ENCODE data around the gene ATP2B3. TPM values are rescaled to one million over a fixed set of nuclear protein-coding genes. Genes with fewer than 3 reads are reported as not detected.

Gene ATP2B3
- total RNA-seq, 2 donors from 2014 or later = 0.85 TPM; not detected in 1

DNA sequence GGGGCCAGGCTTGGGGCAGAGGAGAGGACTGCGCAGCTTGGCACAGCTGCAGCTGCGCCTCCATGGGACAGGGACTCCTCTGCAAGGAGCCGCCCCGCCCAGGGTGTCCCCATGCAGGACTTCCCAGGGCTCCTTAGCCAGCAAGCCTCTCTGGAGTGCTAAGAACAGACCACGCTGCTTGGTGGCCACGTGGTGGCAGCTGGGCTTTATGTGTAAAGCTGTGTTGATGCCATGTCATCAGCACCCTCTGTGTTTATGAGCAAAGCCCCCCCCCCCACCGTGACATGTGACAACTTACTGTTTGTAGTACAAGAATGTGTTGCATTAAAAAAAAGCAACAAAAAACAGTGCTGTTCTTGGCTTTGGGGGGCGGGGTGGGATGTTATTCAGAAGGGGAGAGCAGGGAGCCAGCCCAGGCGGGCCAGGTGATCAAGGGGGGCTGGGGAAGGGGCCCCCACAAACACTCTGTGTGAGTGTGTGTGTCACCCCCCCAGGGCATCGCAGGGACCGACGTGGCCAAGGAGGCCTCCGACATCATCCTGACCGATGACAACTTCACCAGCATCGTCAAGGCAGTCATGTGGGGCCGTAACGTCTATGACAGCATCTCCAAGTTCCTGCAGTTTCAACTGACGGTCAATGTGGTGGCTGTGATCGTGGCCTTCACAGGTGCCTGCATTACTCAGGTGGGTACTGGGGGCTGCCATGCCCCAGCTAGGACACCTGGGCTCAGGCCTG, 40.3 kb downstream of the ATP2B3 start:
- intact Hi-C loops (cut with DNase I) = loop anchor here (10.0 kb wide), 1 partner anchor 147 kb away; no protein-coding TSS in a partner anchor
- no peaks in the 10 kb centered on the region for H3K9me3 ChIP-seq
- no peaks in the 10 kb centered on the region for H3K36me3 ChIP-seq
- no peak overlapping the region for H3K27ac ChIP-seq
- no peak overlapping the region for H3K4me3 ChIP-seq
- TF ChIP-seq POLR2A (IDR thresholded peaks at IDR 0.05) (no peak), POLR2AphosphoS5 (IDR thresholded peaks at IDR 0.05) (no peak)
- TF ChIP-seq, protein P1, sequence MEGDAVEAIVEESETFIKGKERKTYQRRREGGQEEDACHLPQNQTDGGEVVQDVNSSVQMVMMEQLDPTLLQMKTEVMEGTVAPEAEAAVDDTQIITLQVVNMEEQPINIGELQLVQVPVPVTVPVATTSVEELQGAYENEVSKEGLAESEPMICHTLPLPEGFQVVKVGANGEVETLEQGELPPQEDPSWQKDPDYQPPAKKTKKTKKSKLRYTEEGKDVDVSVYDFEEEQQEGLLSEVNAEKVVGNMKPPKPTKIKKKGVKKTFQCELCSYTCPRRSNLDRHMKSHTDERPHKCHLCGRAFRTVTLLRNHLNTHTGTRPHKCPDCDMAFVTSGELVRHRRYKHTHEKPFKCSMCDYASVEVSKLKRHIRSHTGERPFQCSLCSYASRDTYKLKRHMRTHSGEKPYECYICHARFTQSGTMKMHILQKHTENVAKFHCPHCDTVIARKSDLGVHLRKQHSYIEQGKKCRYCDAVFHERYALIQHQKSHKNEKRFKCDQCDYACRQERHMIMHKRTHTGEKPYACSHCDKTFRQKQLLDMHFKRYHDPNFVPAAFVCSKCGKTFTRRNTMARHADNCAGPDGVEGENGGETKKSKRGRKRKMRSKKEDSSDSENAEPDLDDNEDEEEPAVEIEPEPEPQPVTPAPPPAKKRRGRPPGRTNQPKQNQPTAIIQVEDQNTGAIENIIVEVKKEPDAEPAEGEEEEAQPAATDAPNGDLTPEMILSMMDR (IDR thresholded peaks at IDR 0.05) = no peak
- H3K4me1 ChIP-seq (replicated peaks) = no peaks in the 10 kb centered on the region
- WGBS = 77% methylated on average over 13 of the region's 19 CpGs
- no peak for DNase-seq (ENCODE audit: low spot score)
- no peaks in the 10 kb centered on the region for H3K27me3 ChIP-seq (replicated peaks; ENCODE audit: insufficient read depth)

DNA sequence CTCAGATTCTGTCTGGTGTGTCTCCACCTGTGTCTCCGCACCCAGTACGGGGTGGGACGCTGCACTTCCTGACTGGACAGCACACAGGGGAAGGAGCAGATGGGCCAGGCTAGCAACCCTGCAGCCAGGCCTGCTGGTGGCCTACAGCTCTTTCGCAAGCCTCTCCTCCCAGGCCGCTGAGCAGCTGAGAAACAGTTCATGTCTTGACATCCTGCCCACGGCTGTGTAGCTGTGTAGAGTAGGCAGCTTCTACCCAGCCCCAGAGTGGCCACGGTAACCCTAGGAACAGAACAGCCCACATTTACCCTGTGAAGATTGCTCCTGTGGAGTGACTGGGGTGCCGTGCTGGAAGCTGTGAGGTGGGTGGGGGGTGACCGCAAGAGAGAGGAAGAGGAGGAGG, 42.6 kb downstream of the ATP2B3 start:
- Histone ChIP-seq H3K4me1 (replicated peaks) (no peaks in the 10 kb centered on the region), H3K4me3 (no peak overlapping the region), H3K27me3 (replicated peaks; ENCODE audit: insufficient read depth) (no peaks in the 10 kb centered on the region), H3K27ac (no peak overlapping the region), H3K9me3 (no peaks in the 10 kb centered on the region), H3K36me3 (no peaks in the 10 kb centered on the region)
- WGBS = 71% methylated on average over 5 of the region's 9 CpGs
- TF ChIP-seq, protein P1 (IDR thresholded peaks at IDR 0.05) = no peak
- TF ChIP-seq POLR2A (IDR thresholded peaks at IDR 0.05) = no peak
- no peak for TF ChIP-seq POLR2AphosphoS5 (IDR thresholded peaks at IDR 0.05)
- intact Hi-C loops (cut with DNase I) = loop anchor here (10.0 kb wide), 1 partner anchor 145 kb away; no protein-coding TSS in a partner anchor
- no peak for DNase-seq (ENCODE audit: low spot score)

DNA sequence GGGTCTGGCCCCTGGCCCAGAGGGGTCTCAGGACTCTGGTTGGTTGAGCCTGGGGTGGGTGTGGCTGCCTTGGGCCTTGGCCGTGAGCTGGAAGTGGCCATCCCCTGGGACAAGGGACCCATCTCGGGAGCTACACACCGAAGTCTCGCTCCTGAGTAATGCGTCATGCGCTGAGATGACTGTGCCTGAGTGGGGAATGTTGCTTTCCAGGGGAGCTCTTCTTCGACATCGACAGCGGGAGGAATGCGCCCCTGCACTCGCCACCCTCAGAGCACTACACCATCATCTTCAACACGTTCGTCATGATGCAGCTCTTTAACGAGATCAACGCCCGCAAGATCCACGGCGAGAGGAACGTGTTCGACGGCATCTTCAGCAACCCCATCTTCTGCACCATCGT, 43.0 kb downstream of the ATP2B3 start:
- TF ChIP-seq, protein P1 (IDR thresholded peaks at IDR 0.05) = no peak
- TF ChIP-seq POLR2AphosphoS5 (IDR thresholded peaks at IDR 0.05) = no peak
- no peak for TF ChIP-seq POLR2A (IDR thresholded peaks at IDR 0.05)
- WGBS = 91% methylated on average over 19 of the region's 22 CpGs
- no peaks in the 10 kb centered on the region for H3K9me3 ChIP-seq
- H3K27ac ChIP-seq = no peak overlapping the region
- H3K4me3 ChIP-seq = no peak overlapping the region
- H3K36me3 ChIP-seq = no peaks in the 10 kb centered on the region
- no peak for DNase-seq (ENCODE audit: low spot score)
- intact Hi-C loops (cut with DNase I) = no loop called here
- no peaks in the 10 kb centered on the region for H3K27me3 ChIP-seq (replicated peaks; ENCODE audit: insufficient read depth)
- H3K4me1 ChIP-seq (replicated peaks) = no peaks in the 10 kb centered on the region

DNA sequence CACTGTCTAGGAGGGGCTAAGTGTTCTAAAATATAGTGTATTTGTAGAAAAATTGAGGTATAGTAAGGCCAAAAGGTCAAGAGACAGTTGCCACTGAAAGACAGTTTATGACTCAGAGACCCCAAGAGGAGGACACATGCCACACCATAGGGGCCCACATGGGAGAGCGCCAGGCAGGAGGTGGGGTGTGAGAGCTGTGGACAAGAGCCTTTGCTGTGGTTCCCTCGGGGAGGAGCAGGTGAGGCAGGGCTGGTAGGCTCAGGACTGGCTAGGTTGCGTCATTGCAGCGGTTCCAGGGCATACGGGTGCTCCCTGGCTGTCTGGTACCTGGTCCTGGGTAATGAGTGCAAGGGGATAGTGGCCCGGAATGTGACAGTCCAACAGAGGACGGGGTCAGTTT, 43.9 kb downstream of the ATP2B3 start:
- Histone ChIP-seq H3K36me3 (no peaks in the 10 kb centered on the region), H3K27ac (no peak overlapping the region), H3K4me3 (no peak overlapping the region), H3K9me3 (no peaks in the 10 kb centered on the region), H3K4me1 (replicated peaks) (no peaks in the 10 kb centered on the region), H3K27me3 (replicated peaks; ENCODE audit: insufficient read depth) (no peaks in the 10 kb centered on the region)
- intact Hi-C loops (cut with DNase I) = no loop called here
- WGBS = 94% methylated on average over 7 of the region's 7 CpGs
- no peak for DNase-seq (ENCODE audit: low spot score)
- TF ChIP-seq, protein P1 (IDR thresholded peaks at IDR 0.05) = no peak
- no peak for TF ChIP-seq POLR2A (IDR thresholded peaks at IDR 0.05)
- no peak for TF ChIP-seq POLR2AphosphoS5 (IDR thresholded peaks at IDR 0.05)

DNA sequence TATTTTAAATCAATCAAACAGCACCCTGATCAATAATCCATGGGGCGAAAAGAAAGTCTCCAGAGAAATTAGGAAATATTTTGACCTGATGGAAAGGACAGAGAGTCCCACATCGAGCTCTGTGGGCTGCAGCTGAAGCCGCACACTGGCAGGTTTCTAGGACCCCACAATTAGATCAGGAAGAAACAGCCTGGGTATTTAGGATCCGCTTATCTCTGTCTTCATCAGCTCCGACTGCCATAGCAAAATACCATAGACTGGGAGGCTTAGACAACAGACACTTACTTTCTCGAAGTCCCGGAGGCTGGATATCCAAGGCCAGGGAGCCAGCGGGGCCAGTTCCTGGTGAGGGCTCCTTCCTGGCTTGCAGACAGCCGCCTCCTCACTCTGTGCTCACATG, 45.1 kb downstream of the ATP2B3 start:
- no peak for TF ChIP-seq POLR2A (IDR thresholded peaks at IDR 0.05)
- TF ChIP-seq, protein P1 (IDR thresholded peaks at IDR 0.05) = no peak
- no peak for TF ChIP-seq POLR2AphosphoS5 (IDR thresholded peaks at IDR 0.05)
- H3K4me1 ChIP-seq (replicated peaks) = no peaks in the 10 kb centered on the region
- no peak overlapping the region for H3K4me3 ChIP-seq
- no peak for DNase-seq (ENCODE audit: low spot score)
- 95% methylated on average over 9 of the region's 9 CpGs for WGBS
- no peaks in the 10 kb centered on the region for H3K36me3 ChIP-seq
- intact Hi-C loops (cut with DNase I) = no loop called here
- no peaks in the 10 kb centered on the region for H3K27me3 ChIP-seq (replicated peaks; ENCODE audit: insufficient read depth)
- no peak overlapping the region for H3K27ac ChIP-seq
- H3K9me3 ChIP-seq = no peaks in the 10 kb centered on the region
